Left colon (tissue), 2 donors: Measurements from ENCODE around the gene TRAK2. TPM values are rescaled to one million over a fixed set of nuclear protein-coding genes. Genes with fewer than 3 reads are reported as not detected.
A peak's percentile ranks its signal among the peaks of the same experiment; 100 is the strongest.
"Not testable (repeated sequence)": the region's sequence is repeated elsewhere in the genome, so short reads cannot be mapped to it uniquely, and the experiment has no call there.

ENCODE experiments used
- ATAC-seq: fragments of 200-7000 bp; cut with Tn5 transposase; one replicate; pipeline ENCODE4 v1.9.1; 2020; ENCODE audit warnings: mild to moderate bottlenecking, moderate library complexity
- DNase-seq, 2 donors: peaks; one replicate each; pipeline ENCODE4 v3.0.0-alpha.2; 2020
- intact Hi-C, 2 donors: fragments of 100-400 bp; cut with DNase I in 1 of 2; cut with micrococcal nuclease in 1 of 2; formaldehyde crosslinking; loops; one replicate each; pipeline versions ENCODE4 v1.11.2 to v1.14.0; 2022; cut with DNase I, micrococcal nuclease
- total RNA-seq, 2 donors: library from RNA; stranded (reverse); fragmentation: NEBNext Ultra II Directional; extraction: Animal tissue kit (Norgen Biotek cat#: 25700); gene quantifications; one replicate each; pipeline ENCODE4 v1.2.1, GENCODE V29; 2021
- donor health status: DM: no; HTN: no; CAD: no.
- donor health status: DM: yes; HTN: yes; CAD: no.

TRAK2 gene
- total RNA-seq, 2 donors from 2014 or later: 55.7 to 73.7 TPM

DNA sequence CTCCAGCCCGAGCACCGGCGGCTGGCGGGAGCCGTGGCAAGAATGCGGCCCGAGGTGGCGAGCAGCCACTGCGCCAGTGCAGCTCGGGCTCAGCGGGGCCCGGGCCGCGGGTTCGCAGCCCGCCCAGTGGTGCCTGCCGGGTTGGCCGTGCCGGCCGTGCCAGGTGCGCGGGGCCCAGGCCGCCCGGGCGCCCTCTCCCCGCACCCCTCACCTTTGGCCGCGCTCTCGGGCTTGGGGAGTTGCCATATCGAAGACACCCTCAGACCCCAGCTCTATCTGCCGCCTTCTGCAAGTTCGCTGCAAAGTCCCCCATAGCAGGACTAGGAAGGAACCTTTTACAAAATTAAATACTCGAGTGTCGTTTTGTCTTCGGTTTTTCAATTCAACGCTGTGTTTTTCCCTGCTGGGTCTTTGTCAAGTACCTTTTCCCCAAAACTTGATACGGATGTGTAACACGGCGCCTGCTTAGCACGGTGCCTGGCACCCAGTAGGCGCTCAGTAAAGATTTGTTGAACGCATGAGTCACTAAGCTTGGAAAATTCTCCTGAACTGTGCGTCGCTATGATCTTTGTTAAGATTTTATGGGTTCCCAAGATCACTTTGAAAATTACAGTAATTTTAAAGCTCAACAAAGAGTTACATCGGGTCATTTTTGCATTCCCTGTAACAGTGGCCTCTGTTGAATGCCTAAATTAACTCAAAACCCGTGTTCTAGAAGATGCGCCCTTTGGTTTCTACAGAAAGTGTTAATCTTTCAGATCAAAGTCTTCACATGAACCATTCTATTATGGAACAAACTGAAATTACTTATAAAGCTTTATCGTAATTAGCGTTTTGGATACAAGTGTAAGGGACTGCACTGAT is 1.0 kb upstream of the TRAK2 start:
- intact Hi-C loops: no loop called here
- ATAC-seq: peak; percentile 34
- DNase-seq: peak in 1 of 2 donors; percentile 36

DNA sequence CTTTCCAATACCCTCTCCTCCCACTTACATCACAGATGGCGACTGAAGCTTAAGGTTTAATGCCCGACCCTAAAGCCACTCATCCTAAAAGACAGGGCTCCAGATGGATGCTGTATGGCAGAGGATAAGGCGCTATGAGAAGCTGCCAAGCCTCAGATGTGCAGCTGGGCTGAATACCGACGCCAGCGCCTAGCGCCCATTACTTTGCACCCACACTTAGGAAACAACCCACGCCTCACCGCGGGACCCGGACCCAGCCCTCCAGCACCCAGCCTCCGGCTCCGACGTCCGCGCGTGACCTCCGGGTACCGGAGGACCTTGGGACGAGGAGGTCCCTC is 335 bp downstream of the TRAK2 start:
- intact Hi-C loops: no loop called here
- ATAC-seq (peak; percentile 16), DNase-seq (no peak)

DNA sequence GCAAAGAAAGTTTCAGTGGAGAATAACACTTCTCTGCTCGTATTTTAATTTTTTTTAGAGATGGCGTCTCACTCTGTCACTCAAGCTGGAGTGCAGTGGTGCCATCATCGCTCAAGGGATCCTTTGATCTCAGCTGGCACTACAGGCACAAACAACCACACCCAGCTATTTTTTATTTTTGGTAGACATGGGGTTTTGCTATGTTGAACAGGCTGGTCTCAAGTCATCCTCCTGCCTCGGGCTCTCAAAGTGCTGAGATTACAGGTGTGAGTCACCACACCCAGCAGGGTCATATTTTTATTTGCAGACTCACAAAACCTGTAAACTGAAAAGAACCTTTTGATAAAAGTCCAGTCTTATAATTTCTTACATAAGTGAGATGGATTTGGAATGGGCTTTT is 2.6 kb downstream of the TRAK2 start:
- intact Hi-C loops: no loop called here
- ATAC-seq (peak; percentile 31), DNase-seq (peak in 1 of 2 donors; percentile 54)

DNA sequence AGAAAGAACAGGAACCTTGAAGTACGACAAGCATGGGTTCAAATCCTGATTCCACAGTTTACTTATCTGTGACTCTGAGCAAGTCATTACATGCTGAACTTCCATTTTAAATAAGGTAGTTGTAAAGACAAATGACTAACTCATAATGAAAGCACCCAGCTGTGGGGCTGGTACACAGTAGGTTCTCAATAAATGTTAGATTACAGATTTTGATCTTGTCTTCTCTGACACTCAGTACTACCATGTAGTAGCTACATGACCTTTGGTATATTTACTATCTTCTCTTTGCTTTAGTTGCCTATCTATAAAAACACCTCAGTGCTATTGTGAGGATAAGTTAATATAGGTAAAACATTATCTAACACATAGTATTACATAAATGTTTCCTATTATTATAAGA is 3.2 kb downstream of the TRAK2 start:
- ATAC-seq (peak; percentile 53), DNase-seq (no peak)
- intact Hi-C loops: no loop called here

DNA sequence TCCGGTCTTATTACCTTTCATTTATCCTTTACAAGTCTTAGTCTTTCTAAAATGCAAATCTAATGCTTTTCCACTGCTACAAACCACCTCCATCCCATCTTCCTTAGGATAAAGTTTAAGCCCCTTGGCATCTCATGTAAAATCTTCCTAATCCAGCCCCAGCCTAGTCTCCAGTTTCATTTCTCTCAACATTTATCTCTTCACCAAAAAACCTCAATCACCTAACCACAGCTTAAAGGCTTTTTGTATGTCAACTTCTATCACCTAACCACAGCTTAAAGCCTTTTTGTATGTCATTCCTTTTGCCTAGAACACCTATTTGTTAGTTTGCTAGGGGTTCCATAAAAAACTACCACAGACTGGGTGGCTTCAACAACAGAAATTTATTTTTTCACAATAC is 4.2 kb downstream of the TRAK2 start:
- ATAC-seq (no peak), DNase-seq (no peak)
- intact Hi-C loops: no loop called here

DNA sequence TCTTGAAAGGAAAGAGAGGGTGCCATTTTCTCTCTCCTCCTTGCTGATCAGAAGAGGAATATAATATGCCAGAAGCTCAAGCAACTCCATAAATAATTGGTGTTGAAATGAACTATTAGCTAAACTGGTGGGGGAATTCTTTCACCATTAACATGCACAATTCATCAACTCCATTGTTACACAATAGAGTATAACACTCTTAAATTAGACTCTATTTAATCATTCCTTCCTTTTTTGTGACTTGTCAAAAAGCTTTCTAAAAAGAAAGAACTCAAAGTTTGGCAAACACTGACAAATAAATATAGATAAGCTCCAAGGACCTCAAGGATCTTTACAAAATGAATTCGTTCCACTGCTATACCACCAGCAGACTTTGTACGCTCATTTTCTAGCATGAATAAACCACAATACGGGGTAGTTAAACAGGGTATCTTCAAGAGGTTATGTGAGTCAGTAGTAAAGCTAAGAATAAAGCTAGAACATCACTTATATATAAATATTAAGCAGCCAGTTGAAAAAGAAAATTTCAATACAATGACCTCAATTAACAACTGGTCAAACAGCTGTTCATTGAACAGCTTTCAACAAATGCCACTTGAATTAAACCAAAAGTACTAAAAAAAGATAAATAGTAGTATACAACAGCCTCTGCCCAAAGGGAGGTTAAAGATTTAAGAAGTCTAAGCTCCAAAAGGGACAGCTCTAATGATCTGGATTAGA is 6.4 kb downstream of the TRAK2 start:
- DNase-seq: no peak
- intact Hi-C loops: no loop called here
- no peak for ATAC-seq

DNA sequence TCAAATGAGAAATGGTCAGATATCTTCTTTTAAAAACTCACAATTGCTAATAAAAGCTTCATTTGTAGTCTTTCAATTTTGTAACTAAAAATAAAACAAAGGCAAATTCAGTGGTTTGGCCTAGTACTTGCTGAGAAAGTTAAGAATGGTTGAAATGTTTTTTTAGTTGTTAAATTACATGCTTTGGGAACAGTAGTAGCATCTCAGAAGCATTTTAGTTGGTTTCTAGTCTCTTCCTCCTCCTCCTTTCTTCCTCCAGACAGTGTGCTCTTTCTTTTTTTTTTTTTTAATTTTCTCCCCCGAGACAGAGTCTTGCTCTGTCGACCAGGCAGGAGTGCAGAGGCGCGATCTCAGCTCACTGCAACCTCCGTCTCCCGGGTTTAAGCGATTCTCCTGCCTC is 9.8 kb downstream of the TRAK2 start:
- DNase-seq: no peak
- no peak for ATAC-seq
- intact Hi-C loops: no loop called here

DNA sequence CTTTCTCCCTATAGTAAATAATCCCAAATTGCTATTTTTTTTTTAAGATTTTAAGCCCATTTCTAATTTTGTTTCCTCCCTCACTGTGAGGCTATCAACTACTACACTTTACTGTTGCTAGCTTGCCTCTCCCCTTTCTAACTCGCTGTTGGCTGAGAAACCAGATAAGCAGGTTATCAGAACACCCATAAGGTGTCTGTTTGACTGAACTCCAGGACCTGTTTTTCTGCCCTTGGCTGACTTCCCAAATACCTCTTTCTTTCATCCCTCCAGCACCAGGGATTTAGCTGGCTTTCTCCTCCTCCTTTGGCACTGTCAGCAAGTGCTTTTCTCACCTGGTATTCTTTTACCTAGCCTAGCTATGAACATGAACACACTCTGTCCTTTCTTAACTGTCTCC is 11.1 kb downstream of the TRAK2 start:
- DNase-seq: peak in 1 of 2 donors; percentile 72

DNA sequence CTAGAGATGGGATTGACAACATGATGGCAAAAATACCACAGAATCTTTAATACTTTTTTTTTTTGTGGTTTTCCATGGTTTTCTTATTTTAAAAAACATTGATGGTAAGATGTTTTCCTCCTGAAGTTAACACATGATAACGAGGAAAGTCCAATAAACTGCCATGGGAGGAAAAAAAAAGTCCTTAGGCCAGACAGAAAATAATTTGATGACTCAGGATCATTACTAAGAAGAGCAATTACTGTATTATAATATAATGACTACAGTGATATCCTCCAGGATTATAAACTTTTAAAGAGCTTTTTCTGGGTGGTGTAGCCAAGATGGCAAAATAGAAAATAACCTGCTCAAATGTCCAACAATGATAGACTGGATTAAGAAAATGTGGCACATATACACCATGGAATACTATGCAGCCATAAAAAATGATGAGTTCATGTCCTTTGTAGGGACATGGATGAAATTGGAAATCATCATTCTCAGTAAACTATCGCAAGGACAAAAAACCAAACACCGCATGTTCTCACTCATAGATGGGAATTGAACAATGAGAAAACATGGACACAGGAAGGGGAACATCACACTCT is 11.8 kb downstream of the TRAK2 start:
- DNase-seq, ATAC-seq, intact Hi-C loops: not testable (repeated sequence)

More for the DNA sequence above, 11.1 kb downstream of the TRAK2 start:
- ATAC-seq: peak; percentile 98
- intact Hi-C loops: no loop called here

DNA sequence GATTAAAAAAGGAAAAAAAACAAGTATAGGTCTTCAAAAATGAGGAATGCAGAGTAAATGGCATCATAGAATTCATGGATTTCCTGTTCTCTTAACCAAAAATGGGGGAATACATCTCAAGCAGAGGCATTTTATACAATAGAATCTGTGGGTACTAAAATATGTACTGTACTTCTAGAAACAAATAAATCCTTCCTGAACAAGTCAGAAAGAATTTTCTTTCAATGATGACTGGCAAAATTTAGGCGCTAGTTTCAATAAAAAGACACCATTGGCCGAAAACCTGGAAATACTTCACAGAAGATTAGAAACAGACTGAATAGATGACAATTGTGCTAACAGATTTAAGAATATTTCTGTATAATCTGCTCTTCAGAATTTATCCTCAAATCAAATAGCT is 15.1 kb downstream of the TRAK2 start:
- intact Hi-C loops: no loop called here
- no peak for ATAC-seq

DNA sequence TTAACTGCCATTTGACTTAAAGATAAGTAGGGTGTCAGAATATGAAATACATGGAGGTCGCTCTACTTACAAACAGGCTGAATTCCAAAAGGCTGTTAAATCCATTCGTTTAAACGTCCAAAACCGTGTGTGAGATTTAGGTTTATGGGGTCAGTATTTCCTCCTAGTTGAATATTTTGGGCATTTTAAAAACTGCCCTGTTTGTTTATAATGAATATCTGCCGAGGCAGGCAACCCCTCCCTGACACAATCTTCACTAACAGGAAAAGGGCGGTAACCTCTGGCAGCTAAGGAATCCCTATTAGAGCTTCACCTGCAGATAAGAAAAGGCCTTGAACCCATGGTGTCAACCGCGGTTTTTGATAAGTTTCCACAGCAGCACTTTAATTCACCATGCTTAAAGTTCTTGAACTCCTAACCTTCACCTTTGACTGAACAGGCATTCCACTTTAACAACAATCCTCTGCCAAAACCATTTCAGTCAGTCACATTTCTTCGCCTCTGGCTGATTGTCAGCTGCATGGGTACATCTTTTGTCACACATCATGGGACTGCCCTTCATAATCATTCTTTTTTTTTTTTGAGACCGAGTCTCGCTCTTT is 17.8 kb downstream of the TRAK2 start:
- intact Hi-C loops: no loop called here
- ATAC-seq: peak; percentile 76
- DNase-seq: no peak

More for the DNA sequence above, 15.1 kb downstream of the TRAK2 start:
- no peak for DNase-seq

DNA sequence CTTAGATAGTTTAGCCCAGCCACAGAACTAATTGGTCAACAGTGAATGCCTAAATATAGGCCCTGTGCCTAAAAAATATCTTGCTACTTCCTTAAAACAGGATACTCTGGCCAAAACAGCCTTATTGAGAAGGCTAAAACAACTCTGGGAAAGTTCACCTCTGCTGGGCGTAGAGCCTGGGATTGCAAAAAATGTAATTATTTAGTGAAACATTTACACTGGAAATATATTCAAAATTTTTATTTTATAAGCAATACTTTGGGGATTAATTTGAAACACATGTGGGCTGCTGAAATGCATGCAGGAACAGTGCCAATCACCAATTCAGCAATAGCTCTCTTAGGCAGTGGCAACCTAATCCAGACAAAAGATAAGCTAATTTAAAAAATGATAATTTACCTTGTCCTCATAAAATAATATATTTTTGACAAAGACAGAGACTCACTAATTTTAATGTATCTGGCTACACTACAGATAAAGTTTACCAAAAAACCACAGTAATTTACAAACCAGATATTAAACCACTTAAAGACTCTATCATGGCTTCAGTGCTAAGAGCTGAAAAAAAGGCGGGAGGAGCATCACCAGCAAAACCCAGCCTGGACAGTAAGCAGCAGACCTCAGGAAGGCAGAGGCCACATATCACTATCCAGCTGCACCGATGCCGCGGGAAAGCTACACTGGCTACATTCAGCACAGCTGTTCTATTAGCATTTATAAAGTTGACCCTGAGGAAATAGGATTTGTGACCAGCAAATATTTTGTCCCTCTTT is 18.5 kb downstream of the TRAK2 start:
- ATAC-seq: no peak
- DNase-seq: no peak
- intact Hi-C loops: no loop called here

DNA sequence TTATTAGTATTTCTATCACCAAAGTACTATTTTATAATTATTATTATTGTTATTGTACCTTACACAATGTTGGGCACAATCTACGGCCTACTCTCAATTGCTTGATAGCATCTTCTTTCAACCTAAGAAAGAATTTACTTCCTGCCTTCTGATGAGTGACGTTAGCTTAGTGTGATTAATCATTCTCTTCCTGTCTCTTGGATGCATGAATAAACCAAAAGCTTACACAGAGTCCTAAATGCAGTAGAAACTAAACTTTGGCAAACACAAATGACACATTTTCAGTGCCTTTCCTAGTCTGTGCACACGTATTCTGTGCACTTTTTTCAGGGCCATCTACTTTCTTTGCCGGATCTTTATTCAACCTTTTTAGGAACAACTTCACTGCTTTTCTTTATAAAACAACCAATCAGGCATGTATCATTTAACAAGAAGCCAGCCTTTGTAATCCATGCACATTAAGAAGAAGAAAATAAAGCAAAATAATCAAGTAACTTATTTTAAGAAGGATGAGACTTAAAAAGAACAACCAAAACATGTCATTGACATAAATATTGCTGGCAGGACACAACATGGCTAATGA is 19.1 kb downstream of the TRAK2 start:
- DNase-seq: no peak
- peak; percentile 42 for ATAC-seq

DNA sequence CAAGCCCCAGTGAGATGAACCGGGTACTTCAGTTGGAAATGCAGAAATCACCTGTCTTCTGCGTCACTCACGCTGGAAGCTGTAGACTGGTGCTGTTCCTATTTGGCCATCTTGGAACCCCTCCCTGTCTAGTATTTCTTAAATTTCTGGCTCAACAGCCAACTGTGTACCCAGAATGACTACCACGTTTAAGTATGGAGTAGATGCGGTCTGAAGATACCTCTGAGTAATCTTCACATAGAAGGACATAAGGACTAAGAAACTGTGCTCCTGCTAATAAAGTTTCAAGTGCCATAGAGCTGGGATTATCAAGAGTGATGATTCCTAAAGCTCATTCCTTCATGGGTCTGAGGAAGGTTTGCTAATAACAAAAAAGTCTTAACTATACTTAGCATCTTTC is 20.4 kb downstream of the TRAK2 start:
- intact Hi-C loops: no loop called here
- ATAC-seq: no peak
- no peak for DNase-seq

More for the DNA sequence above, 19.1 kb downstream of the TRAK2 start:
- intact Hi-C loops: no loop called here

DNA sequence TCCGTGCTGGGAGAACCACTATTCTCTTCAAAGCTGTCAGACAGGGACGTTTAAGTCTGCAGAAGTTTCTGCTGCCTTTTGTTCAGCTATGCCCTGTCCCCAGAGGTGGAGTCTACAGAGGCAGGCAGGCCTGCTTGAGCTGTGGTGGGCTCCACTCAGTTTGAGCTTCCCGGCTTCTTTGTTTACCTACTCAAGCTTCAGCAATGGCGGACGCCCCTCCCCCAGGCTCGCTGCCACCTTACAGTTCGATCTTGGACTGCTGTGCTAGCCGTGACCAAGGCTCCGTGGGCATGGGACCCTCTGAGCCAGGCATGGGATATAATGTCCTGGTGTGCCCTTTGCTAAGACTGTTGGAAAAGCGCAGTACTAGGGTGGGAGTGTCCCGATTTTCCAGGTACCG is 20.9 kb downstream of the TRAK2 start:
- DNase-seq, ATAC-seq, intact Hi-C loops: not testable (repeated sequence)

DNA sequence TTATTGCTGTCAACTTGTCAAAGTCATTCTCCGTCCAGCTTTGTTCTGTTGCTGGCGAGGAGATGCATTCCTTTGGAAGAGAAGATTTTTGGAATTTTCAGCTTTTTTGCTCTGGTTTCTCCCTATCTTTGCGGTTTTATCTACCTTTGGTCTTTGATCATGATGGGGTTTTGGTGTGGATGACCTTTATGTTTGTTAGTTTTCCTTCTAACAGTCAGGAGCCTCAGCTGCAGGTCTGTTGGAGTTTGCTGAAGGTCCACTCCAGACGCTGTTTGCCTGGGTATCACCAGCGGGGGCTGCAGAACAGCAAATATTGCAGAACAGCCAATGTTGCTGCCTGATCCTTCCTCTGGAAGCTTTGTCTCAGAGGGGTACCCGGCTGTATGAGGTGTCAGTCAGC is 21.4 kb downstream of the TRAK2 start:
- intact Hi-C loops, ATAC-seq, DNase-seq: not testable (repeated sequence)

DNA sequence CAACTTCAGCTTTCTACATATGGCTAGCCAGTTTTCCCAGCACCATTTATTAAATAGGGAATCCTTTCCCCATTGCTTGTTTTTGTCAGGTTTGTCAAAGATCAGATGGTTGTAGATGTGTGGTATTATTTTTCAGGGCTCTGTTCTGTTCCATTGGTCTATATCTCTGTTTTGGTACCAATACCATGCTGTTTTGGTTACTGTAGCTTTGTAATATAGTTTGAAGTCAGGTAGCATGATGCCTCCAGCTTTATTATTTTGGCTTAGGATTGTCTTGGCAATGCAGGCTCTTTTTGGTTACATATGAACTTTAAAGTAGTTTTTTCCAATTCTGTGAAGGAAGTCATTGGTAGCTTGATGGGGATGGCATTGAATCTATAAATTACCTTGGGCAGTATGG is 22.9 kb downstream of the TRAK2 start:
- DNase-seq, intact Hi-C loops, ATAC-seq: not testable (repeated sequence)

DNA sequence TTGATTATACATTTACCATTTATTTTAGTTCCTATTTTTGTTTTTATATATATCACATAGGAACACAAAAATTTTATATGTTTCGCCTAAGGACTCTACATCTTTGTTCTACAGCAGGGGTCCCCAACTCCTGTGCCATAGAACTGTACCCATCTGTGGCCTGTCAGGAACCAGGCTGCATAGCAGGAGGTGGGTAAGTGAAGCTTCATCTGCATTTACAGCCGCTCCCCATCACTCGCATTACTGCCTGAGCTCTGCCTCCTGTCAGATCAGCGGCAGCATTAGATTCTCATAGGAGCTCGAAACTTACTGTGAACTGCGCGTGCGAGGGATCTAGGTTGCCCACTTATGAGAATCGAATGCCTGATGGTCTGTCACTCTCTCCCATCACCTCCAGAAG is 25.3 kb downstream of the TRAK2 start:
- ATAC-seq (no peak), DNase-seq (no peak)
- intact Hi-C loops: no loop called here
